GM18861 (cell line): ENCODE results near the gene GRIK1.

ENCODE experiments used
- ATAC-seq: cut with Tn5 transposase; IDR thresholded peaks from one replicate; pipeline ENCODE4 v1.9.1; 2021; ENCODE audit not compliant: unreplicated experiment

GRIK1 gene

GRCh38 chr21:29675451-29675850 lies 264.3 kb downstream of the GRIK1 start:
- no peak for ATAC-seq

GRCh38 chr21:29674343-29674742 lies 265.5 kb downstream of the GRIK1 start:
- ATAC-seq: no peak

GRCh38 chr21:29673096-29673610 lies 266.6 kb downstream of the GRIK1 start:
- no peak for ATAC-seq

GRCh38 chr21:29671728-29672127 lies 268.1 kb downstream of the GRIK1 start:
- no peak for ATAC-seq

- ATAC-seq: no peak
Measured at GRCh38 chr21:29670228-29670627, 269.6 kb downstream of the GRIK1 start.

GRCh38 chr21:29669416-29669815 lies 270.4 kb downstream of the GRIK1 start:
- no peak for ATAC-seq

- ATAC-seq: no peak
Measured at GRCh38 chr21:29667651-29668050, 272.1 kb downstream of the GRIK1 start.

GRCh38 chr21:29664615-29665014 lies 275.2 kb downstream of the GRIK1 start:
- no peak for ATAC-seq

- no peak for ATAC-seq
Measured at GRCh38 chr21:29661672-29662442, 277.9 kb downstream of the GRIK1 start.

- ATAC-seq: no peak
Measured at GRCh38 chr21:29660047-29660720, 279.6 kb downstream of the GRIK1 start.

- no peak for ATAC-seq
Measured at GRCh38 chr21:29658934-29659203, 280.9 kb downstream of the GRIK1 start.

- ATAC-seq: no peak
Measured at GRCh38 chr21:29658177-29658933, 281.4 kb downstream of the GRIK1 start.

- no peak for ATAC-seq
Measured at GRCh38 chr21:29657240-29657989, 282.4 kb downstream of the GRIK1 start.

- ATAC-seq: no peak
Measured at GRCh38 chr21:29656504-29657239, 283.1 kb downstream of the GRIK1 start.

GRCh38 chr21:29655577-29655976 lies 284.2 kb downstream of the GRIK1 start:
- ATAC-seq: no peak

- ATAC-seq: no peak
Measured at GRCh38 chr21:29654855-29655254, 284.9 kb downstream of the GRIK1 start.

- ATAC-seq: no peak
Measured at GRCh38 chr21:29654203-29654602, 285.6 kb downstream of the GRIK1 start.

GRCh38 chr21:29650523-29651022 lies 289.2 kb downstream of the GRIK1 start:
- ATAC-seq: no peak

- ATAC-seq: no peak
Measured at GRCh38 chr21:29649406-29649814, 290.4 kb downstream of the GRIK1 start.

- no peak for ATAC-seq
Measured at GRCh38 chr21:29648710-29649240, 291.0 kb downstream of the GRIK1 start.
